ENCODE data around the gene CLEC16A.

Gene CLEC16A

DNA sequence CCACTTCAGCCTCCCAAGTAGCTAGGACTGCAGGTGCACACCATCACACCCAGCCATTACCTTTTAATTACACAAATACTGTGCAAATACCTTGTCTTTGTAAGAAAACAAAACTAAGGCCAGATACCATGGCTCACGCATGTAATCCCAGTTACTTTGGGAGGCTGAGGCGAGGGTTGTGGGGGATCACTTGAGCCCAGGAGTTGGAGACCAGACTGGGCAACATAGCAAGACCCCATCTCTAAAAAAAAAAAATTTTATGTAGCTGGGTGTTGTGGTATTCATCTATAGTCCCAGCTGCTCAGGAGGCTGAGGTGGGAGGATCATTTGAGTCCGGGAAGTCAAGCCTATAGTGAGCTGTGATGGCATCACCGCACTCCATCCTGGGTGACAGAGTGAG is 151.6 kb downstream of the CLEC16A start:
- Histone ChIP-seq H3K9ac (ENCODE audit: low read length) (no peak overlapping the region), H3K27me3 (ENCODE audit: insufficient read depth, low read length, poor library complexity) (no peaks in the 10 kb centered on the region), H4K8ac (ENCODE audit: low read depth, low read length) (no peak overlapping the region), H2BK5ac (ENCODE audit: low read length) (no peak overlapping the region), H2AK5ac (ENCODE audit: low read length) (no peak overlapping the region), H3K4me2 (ENCODE audit: low read length) (no peak overlapping the region), H3K56ac (ENCODE audit: low read length) (no peak overlapping the region), H3K23ac (ENCODE audit: low read length) (no peak overlapping the region), H3K4ac (ENCODE audit: low read depth, low read length) (no peak overlapping the region), H3K36me3 (ENCODE audit: control insufficient read depth, insufficient read depth, low read length) (no peaks in the 10 kb centered on the region), H3K4me3 (ENCODE audit: low read length) (no peak overlapping the region), H3K18ac (ENCODE audit: low read length) (no peak overlapping the region), H2BK120ac (ENCODE audit: low read depth, low read length) (no peak overlapping the region), H3K27ac (ENCODE audit: low read depth, low read length) (no peak overlapping the region), H4K5ac (ENCODE audit: low read length) (no peak overlapping the region), H3K79me1 (ENCODE audit: low read length) (no peaks in the 10 kb centered on the region), H3K4me1 (ENCODE audit: control insufficient read depth, low read depth, low read length) (peaks cover 9% of the 10 kb centered on the region), H3K79me2 (ENCODE audit: control insufficient read depth, insufficient read depth, low read length) (no peaks in the 10 kb centered on the region), H2BK15ac (replicated peaks; ENCODE audit: low read depth) (no peak overlapping the region)
- no peak for DNase-seq
- WGBS (ENCODE audit: extremely low coverage, insufficient coverage, low lambda C conversion rate) = no CpG with 5 or more reads among the region's 4 CpGs

DNA sequence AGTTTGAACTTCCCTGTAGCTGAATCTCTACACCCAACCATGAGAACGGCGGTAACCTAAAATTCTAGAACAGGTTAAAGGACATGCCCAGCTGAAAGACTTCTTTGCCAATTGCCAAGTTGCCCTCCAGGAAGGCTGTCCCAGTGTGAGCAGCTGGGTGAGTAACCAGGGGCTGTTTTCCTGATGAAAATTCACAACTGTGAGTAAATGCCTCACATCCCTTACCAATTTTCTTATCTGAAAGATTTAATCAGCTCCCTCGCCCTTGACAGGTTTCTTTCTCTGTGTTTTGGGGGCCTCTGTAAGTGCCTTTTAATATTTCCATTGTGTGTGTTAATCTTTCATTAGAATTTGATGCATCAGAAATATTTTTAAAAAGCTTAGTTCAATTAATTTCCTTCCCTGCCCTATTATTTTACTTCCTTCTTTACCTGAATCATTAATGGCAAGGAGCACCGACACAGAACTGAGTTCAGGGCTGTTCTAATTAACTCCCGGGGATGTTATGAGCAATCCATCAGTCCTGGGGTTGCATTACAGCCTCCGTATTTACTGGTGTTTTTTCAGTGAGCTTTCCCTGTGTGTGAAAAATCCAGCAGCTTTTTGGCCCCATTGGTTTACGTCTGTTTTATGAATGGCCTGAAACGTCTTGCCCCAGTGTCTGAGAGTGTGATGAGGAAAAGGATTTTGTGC is 152.9 kb downstream of the CLEC16A start:
- Histone ChIP-seq H3K79me2 (ENCODE audit: control insufficient read depth, insufficient read depth, low read length) (no peaks in the 10 kb centered on the region), H2BK5ac (ENCODE audit: low read length) (peak overlapping the region; percentile 25), H3K9ac (ENCODE audit: low read length) (no peak overlapping the region), H2AK5ac (ENCODE audit: low read length) (no peak overlapping the region), H4K8ac (ENCODE audit: low read depth, low read length) (no peak overlapping the region), H2BK15ac (replicated peaks; ENCODE audit: low read depth) (no peak overlapping the region), H3K36me3 (ENCODE audit: control insufficient read depth, insufficient read depth, low read length) (no peaks in the 10 kb centered on the region), H3K18ac (ENCODE audit: low read length) (no peak overlapping the region), H3K27me3 (ENCODE audit: insufficient read depth, low read length, poor library complexity) (no peaks in the 10 kb centered on the region), H3K4me3 (ENCODE audit: low read length) (no peak overlapping the region), H4K5ac (ENCODE audit: low read length) (no peak overlapping the region), H3K4me1 (ENCODE audit: control insufficient read depth, low read depth, low read length) (peaks cover 12% of the 10 kb centered on the region), H3K27ac (ENCODE audit: low read depth, low read length) (no peak overlapping the region), H3K4ac (ENCODE audit: low read depth, low read length) (no peak overlapping the region), H2BK120ac (ENCODE audit: low read depth, low read length) (no peak overlapping the region), H3K79me1 (ENCODE audit: low read length) (no peaks in the 10 kb centered on the region), H3K23ac (ENCODE audit: low read length) (no peak overlapping the region), H3K4me2 (ENCODE audit: low read length) (no peak overlapping the region), H3K56ac (ENCODE audit: low read length) (peak overlapping the region; percentile 69)
- no peak for DNase-seq
- no CpG with 5 or more reads among the region's 8 CpGs for WGBS (ENCODE audit: extremely low coverage, insufficient coverage, low lambda C conversion rate)

DNA sequence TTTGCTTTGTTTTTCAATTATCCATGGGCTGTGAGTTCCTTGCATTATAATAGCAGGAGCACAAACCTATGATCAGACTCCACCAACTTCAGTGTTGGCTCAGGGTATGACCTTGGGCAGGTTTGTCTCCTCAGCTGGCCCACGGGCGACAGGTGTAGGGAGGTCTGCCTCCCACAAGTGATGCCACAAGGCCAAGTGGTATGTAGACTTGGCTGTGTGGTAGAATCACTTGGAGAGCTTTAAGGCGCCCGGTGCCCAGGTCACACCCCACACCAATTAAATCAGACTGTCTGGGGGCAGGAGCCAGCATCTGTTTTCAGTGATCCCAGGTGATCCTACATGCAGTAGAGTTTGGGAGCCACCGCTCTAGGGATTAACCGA is 153.4 kb downstream of the CLEC16A start:
- no peak overlapping the region for H2AK5ac ChIP-seq (ENCODE audit: low read length)
- DNase-seq = no peak
- no peak overlapping the region for H3K9ac ChIP-seq (ENCODE audit: low read length)
- no peaks in the 10 kb centered on the region for H3K79me1 ChIP-seq (ENCODE audit: low read length)
- peak overlapping the region; percentile 69 for H3K56ac ChIP-seq (ENCODE audit: low read length)
- no peak overlapping the region for H3K4me3 ChIP-seq (ENCODE audit: low read length)
- H3K18ac ChIP-seq (ENCODE audit: low read length) = no peak overlapping the region
- H3K4ac ChIP-seq (ENCODE audit: low read depth, low read length) = no peak overlapping the region
- H2BK120ac ChIP-seq (ENCODE audit: low read depth, low read length) = no peak overlapping the region
- peaks cover 14% of the 10 kb centered on the region for H3K4me1 ChIP-seq (ENCODE audit: control insufficient read depth, low read depth, low read length)
- no peaks in the 10 kb centered on the region for H3K79me2 ChIP-seq (ENCODE audit: control insufficient read depth, insufficient read depth, low read length)
- H3K27me3 ChIP-seq (ENCODE audit: insufficient read depth, low read length, poor library complexity) = no peaks in the 10 kb centered on the region
- peak overlapping the region; percentile 25 for H2BK5ac ChIP-seq (ENCODE audit: low read length)
- H3K27ac ChIP-seq (ENCODE audit: low read depth, low read length) = no peak overlapping the region
- H3K36me3 ChIP-seq (ENCODE audit: control insufficient read depth, insufficient read depth, low read length) = no peaks in the 10 kb centered on the region
- WGBS (ENCODE audit: extremely low coverage, insufficient coverage, low lambda C conversion rate) = no CpG with 5 or more reads among the region's 6 CpGs
- H2BK15ac ChIP-seq (replicated peaks; ENCODE audit: low read depth) = no peak overlapping the region
- H3K23ac ChIP-seq (ENCODE audit: low read length) = no peak overlapping the region
- H4K5ac ChIP-seq (ENCODE audit: low read length) = no peak overlapping the region
- H3K4me2 ChIP-seq (ENCODE audit: low read length) = no peak overlapping the region
- no peak overlapping the region for H4K8ac ChIP-seq (ENCODE audit: low read depth, low read length)

DNA sequence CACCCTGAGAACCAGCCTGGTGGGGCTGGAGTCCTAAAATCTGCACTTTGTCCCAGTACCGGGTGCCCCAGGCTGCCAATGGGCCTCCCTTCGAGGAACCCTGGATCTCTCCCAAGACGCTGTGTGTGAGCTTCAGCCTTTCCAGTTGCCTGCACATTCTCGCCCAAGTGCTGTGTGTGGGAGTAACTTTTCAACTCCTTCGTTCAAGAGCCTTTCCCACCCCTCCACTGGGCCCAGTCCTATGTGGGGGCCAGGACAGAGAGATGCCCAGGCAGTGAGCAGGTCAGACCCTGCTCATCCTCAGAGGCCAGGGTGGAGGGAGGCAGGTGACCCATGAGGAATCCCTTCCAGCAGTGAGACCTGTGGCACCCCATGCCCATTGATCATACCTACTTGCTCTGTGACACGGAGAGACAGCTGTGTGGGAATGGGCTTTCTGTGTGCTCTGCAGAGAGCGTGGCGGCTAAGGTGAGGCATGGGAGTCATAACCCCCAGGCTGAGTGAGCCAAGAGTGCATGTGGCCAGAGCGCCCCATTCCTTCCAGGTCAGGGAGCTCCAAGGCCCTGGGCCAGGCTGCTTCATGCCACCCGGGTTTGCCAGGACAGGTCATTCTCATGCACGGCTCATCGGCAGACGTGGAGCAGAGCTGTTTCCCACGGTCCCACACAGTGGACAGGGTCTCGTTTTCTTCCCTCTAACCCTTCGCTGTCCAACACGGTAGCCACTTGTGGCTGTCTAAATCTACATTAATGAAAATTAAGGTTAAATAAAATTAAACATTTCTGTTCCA is 154.4 kb downstream of the CLEC16A start:
- Histone ChIP-seq H3K18ac (ENCODE audit: low read length) (no peak overlapping the region), H2AK5ac (ENCODE audit: low read length) (peak overlapping the region; percentile 93)

DNA sequence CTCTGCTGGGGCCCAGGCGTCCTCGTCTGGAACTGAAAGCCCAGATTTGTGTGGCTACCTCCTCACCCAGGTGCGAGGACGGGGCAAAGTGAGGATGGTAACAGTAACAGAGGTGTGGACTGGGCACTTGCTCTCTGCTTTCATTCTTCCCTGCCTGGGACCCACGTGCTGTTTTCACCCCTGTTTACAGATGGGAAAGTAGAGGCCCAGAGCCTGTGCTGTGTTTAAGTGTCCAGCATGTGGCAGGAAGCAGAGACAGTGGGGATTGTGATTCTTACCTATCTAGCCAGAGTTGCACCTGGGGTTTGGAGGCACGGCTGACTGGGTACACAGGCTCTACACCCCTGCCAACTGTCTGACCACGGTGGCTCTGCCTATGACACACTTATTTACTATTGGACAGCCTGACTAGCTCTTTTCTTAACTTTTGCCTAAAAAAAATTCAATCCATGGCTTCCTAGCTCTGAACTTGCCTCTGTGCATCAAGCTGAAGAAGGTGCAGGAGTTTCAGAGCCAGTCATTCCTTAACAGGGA is 155.4 kb downstream of the CLEC16A start:
- H3K27ac ChIP-seq (ENCODE audit: low read depth, low read length) = peak overlapping the region; percentile 6
- peak overlapping the region; percentile 0 for H2AK5ac ChIP-seq (ENCODE audit: low read length)
- no CpG with 5 or more reads among the region's 7 CpGs for WGBS (ENCODE audit: extremely low coverage, insufficient coverage, low lambda C conversion rate)
- H2BK5ac ChIP-seq (ENCODE audit: low read length) = peak overlapping the region; percentile 2
- H3K9ac ChIP-seq (ENCODE audit: low read length) = peak overlapping the region; percentile 4
- no peak overlapping the region for H3K4me3 ChIP-seq (ENCODE audit: low read length)
- no peak overlapping the region for H2BK120ac ChIP-seq (ENCODE audit: low read depth, low read length)
- no peak overlapping the region for H3K4me2 ChIP-seq (ENCODE audit: low read length)
- H3K4ac ChIP-seq (ENCODE audit: low read depth, low read length) = peak overlapping the region; percentile 56
- H2BK15ac ChIP-seq (replicated peaks; ENCODE audit: low read depth) = no peak overlapping the region
- H3K56ac ChIP-seq (ENCODE audit: low read length) = peak overlapping the region; percentile 64
- no peak overlapping the region for H4K5ac ChIP-seq (ENCODE audit: low read length)
- no peaks in the 10 kb centered on the region for H3K27me3 ChIP-seq (ENCODE audit: insufficient read depth, low read length, poor library complexity)
- no peaks in the 10 kb centered on the region for H3K36me3 ChIP-seq (ENCODE audit: control insufficient read depth, insufficient read depth, low read length)
- no peaks in the 10 kb centered on the region for H3K79me2 ChIP-seq (ENCODE audit: control insufficient read depth, insufficient read depth, low read length)
- H3K23ac ChIP-seq (ENCODE audit: low read length) = no peak overlapping the region
- peaks cover 18% of the 10 kb centered on the region for H3K4me1 ChIP-seq (ENCODE audit: control insufficient read depth, low read depth, low read length)
- no peak overlapping the region for H4K8ac ChIP-seq (ENCODE audit: low read depth, low read length)
- H3K18ac ChIP-seq (ENCODE audit: low read length) = peak overlapping the region; percentile 42
- DNase-seq = no peak
- H3K79me1 ChIP-seq (ENCODE audit: low read length) = no peaks in the 10 kb centered on the region

More for the DNA sequence above, 154.4 kb downstream of the CLEC16A start:
- no CpG with 5 or more reads among the region's 17 CpGs for WGBS (ENCODE audit: extremely low coverage, insufficient coverage, low lambda C conversion rate)
- no peak overlapping the region for H2BK120ac ChIP-seq (ENCODE audit: low read depth, low read length)
- H2BK15ac ChIP-seq (replicated peaks; ENCODE audit: low read depth) = no peak overlapping the region
- no peak overlapping the region for H4K8ac ChIP-seq (ENCODE audit: low read depth, low read length)
- H3K79me1 ChIP-seq (ENCODE audit: low read length) = no peaks in the 10 kb centered on the region
- H4K5ac ChIP-seq (ENCODE audit: low read length) = no peak overlapping the region
- no peaks in the 10 kb centered on the region for H3K36me3 ChIP-seq (ENCODE audit: control insufficient read depth, insufficient read depth, low read length)
- no peaks in the 10 kb centered on the region for H3K79me2 ChIP-seq (ENCODE audit: control insufficient read depth, insufficient read depth, low read length)
- H3K4me3 ChIP-seq (ENCODE audit: low read length) = no peak overlapping the region
- peak overlapping the region; percentile 47 for H2BK5ac ChIP-seq (ENCODE audit: low read length)
- H3K56ac ChIP-seq (ENCODE audit: low read length) = peak overlapping the region; percentile 53
- H3K9ac ChIP-seq (ENCODE audit: low read length) = no peak overlapping the region
- no peak overlapping the region for H3K23ac ChIP-seq (ENCODE audit: low read length)
- no peak overlapping the region for H3K27ac ChIP-seq (ENCODE audit: low read depth, low read length)
- no peaks in the 10 kb centered on the region for H3K27me3 ChIP-seq (ENCODE audit: insufficient read depth, low read length, poor library complexity)
- no peak for DNase-seq
- peak overlapping the region; percentile 58 for H3K4ac ChIP-seq (ENCODE audit: low read depth, low read length)
- H3K4me2 ChIP-seq (ENCODE audit: low read length) = no peak overlapping the region
- peaks cover 15% of the 10 kb centered on the region for H3K4me1 ChIP-seq (ENCODE audit: control insufficient read depth, low read depth, low read length)
